ENCODE results near the gene NPPC.

GRCh38 chr2:231932985-231933915 is 7.1 kb upstream of the NPPC start:
- TF ChIP-seq CTCF (conservative IDR thresholded peaks at IDR 0.05; ENCODE audit: low read depth, low read length) (no peak), EZH2phosphoT487 (IDR thresholded peaks at IDR 0.05; ENCODE audit: borderline replicate concordance, low read length) (no peak)
